GM18909 (cell line): ENCODE results near the gene ARRB1.
A peak's percentile ranks its signal among the peaks of the same experiment; 100 is the strongest.

Experiments
- ATAC-seq: cut with Tn5 transposase; IDR thresholded peaks from one replicate; pipeline ENCODE4 v1.9.1; 2021; ENCODE audit warnings: mild to moderate bottlenecking; ENCODE audit not compliant: unreplicated experiment, poor library complexity

The ARRB1 gene

DNA sequence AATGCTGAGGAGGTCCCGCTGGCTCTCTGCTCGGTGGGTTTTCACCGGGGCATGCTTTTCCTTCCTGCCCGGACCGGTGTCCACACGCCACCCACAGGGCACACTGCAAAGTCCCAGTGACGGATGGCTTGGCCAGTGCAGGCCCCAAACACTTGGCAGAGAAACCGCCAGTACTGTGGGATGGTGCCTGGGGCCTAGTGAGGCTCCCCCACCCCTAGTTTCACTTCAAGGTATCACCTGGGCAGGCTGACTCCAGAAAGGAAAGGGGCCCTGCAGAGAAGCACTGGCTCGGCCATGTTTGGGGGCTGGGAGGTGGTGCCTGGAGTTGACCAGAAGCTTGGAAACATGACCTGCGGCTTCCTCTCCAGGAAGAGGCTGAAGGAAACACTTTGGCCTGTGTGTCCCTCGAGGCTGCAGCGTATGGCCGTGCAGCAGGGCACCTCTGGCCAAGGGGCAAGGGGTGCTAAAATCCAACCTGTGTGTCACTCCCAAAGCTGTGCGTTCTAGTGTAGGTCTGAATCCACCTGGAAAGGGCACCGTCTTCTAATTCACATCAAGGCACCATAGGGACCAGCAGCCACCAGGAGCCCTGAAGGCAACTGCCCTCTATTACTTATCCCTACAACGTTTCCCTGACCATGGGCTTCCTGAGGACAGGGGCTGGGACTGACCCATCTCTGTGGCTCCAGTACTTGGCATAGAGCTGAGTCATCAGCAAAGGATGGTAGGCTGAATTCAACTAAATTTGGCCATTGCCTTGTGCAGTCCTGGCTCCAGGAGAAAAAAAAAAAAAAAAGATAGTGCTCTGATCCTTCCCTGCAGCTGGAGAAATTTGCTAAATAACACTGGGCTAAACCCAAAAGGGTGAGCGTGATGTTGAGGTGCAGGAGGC, 88.3 kb downstream of the ARRB1 start:
- no peak for ATAC-seq

DNA sequence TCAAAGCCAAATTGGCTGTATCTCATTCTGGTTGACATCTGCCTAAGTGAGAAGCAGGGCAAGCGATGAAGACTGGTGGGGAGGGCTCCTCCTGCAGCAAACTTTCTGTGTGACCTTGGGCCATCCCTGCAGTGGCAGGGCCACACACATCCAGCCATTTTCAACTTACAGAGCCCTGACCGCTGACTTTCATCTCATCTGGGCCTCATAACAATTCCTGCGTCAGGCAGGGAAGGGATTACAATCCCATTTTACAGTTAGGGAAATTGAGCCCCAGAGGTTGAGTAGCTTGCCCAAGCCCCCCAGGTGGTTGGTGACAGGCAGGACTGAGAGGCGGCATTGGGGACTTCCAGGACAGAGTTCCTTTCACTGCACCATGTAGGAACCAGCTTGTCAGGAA, 89.0 kb downstream of the ARRB1 start:
- ATAC-seq: no peak

DNA sequence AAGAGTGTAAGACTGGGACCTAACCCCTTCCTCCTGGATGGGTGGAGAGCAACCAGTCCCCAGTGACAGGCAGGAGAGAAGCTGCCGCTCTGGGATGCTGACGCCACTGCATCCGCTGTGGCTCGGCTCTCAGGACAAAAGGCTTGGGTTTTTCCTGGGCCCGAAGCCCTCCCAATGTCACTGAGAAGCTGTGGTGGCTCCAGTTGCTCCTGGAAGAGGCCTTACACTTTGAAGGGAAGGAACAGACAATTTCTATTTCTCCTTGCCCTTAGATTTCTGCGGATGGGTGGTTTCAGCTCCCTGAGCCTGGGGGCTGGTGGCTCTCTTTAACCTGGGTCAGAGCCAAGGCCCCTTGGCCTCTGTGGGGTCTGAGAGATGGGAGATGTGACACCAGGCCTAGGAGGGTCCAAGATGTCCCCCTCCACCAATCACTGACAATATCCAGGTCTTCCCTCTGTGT, 89.5 kb downstream of the ARRB1 start:
- no peak for ATAC-seq

DNA sequence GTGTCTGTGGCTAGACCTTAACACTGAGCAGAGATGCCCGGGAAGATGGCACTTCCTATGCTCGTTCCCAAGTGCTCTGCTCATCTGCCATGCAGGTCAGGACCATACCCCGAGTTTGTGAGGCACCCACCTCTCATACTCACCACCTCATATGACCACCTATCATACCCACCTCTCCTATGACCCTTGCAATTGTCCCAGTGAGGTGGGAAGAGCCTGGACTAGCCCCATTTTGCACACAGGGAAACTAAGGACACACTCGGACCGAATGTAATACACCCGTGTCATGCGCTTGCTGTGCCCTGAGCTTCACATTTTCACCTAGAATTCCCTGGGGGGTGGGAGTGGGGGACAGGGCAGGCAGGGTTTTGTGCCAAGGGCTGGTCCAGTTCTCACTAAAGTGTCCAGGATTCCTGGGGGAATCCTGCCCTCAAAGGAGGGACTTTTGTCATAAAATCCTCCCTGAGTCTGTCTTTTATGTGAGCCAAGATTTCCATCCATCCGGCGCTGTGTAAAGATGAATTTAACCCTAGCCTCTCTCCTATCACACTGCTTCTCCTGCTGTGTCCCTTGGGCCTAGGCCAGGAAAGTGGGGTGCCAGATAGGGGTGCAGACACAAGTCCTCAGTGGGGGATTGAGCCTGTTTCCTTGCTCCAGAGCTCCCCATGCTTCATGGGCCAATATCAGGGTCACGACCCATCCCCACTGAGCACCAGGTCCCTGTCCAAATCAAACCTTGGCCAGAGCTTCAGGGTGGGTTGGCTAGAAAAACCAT, 90.9 kb downstream of the ARRB1 start:
- ATAC-seq: no peak

DNA sequence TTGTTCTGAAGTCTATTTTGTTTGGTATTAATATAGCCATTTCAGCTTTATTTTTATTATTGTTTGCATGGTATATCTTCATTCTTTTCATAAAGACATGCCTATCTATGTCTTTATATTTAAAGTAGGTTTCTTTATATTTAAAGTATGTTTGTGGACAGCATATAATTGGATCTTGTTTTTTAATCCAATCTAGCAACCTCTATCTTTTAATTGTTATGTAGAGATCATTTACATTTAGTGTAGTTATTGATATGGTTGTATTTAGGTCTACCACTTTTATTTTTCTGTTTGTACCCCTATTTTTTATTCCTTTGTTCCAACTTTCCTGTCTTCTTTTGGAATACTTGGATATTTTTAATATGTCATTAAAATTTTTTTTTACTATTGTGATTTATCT, 97.1 kb downstream of the ARRB1 start:
- ATAC-seq: no peak

DNA sequence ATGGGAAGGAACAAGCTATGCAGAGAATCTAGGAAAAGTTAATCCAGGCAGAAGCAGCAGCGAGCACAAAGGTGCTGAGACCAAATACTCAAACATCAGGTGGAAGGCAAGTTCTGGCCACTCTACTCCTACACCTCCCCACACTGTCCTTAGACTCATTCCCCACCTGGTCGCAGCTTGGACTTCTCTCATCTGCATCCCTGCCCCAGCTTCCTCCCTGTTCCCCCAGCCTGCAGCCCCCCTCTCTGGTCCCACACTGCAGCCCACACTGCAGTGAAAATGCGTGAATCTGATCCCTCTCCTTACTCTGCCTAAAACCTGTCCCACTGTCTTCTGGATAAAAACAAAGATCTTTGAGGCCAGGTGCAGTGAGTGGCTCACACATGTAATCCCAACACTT, 101.8 kb downstream of the ARRB1 start:
- no peak for ATAC-seq

DNA sequence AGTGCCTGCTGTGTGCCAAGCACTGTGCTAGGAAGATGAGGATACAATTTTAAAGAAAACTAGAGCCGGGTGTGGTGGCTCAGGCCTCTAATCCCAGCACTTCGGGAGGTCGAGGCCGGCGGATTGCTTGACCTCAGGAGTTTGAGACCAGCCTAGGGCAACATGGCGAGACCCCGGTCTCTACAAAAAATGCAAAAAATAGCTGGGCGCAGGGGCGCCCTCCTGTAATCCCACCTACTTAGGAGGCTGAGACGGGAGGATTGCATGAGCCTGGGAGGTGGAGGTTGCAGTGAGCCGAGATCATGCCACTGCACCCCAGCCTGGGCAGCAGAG, 102.6 kb downstream of the ARRB1 start:
- no peak for ATAC-seq

DNA sequence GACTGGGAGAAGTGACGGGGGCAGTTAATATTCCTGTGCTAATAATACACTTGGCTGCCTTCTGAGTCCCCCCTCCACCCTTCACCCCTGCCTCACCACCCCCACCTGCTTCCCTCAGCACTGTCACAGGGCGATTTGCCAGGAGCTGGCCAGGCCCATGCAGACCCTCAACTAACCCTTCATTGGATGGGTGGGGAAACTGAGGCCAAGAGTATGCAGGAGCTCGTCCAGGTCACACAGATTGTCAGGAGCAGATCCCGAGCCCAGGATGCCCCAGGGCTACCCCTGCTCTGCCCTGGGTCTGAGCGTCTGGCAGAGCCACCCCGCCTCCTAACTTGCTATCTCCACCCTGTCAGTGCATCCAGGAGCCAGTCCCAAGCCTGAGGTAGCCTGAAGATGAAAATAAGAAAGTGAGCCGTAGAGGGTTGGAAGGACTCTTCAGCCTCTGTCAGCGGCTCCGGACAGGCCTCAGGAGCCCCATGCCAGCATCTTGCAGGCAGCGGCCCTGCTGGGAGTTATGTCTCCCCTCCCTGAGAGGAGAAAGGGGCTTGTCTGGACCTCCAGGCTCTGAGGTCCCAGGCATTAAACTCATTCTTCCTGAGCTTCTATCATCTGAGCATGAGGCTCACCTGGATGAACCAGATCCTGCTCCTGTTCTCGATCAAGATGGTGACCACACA, 104.7 kb downstream of the ARRB1 start:
- no peak for ATAC-seq

DNA sequence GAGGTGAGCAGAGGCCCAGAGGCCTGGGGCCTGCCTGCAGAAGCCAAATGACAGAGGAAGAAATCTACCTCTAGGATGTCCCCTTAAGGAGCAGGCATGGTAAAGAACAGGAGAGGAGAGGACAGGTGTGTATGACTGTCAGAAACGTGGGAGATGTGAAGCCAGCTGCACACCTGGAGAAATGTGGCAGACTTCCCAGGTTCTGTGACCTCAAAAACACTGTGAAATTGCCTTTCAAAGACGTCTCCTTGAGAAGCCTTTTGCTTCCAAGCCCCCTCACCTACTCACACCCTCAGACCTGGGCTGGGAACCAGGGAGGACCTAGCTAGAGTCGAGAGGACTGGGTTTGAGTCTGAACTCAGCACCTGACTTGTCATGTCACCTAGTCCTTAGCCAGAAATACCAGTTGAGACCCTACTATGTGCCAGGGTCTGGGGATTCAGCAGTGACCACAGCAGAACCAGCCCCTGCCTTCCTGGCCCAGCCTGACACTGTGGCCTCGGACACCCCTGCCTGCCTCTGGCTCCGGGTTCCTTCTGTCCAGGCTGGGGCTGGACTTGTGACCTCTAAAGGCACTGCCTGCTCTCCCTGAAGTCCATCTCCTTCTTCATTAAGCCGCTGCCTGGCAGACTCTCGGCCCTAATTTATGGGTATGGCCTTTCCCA, 105.3 kb downstream of the ARRB1 start:
- ATAC-seq: no peak

DNA sequence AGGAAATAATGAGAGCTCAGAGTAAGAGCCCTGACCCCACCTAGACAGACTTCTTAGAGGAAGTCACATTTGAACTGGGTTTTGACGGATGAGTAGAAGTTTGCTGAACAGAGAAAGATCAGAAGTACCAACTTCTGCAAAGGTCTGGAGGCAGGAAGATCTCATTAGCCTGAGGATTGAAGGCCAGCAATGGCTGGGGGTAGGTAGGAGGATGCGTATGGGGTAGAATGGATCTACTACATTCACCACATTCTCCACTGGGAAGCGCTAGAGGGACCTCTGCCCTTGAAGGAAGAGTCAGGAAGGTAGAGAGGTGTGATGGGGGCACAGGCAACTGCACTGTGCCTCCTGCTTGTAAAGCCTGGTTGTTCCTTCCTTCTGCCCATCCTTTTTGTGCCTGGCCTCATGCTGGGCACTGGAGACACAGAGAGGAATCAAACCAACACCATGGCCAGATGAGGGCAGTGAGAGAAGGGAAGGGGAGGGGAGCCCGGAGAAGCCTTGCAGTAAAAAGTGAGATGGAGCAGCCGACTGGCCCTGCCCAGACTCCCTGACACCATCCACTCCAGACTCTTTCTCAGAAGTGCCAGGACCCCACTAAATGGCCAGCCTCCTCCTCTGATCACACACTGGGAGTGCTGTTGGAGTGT, 106.0 kb downstream of the ARRB1 start:
- no peak for ATAC-seq

DNA sequence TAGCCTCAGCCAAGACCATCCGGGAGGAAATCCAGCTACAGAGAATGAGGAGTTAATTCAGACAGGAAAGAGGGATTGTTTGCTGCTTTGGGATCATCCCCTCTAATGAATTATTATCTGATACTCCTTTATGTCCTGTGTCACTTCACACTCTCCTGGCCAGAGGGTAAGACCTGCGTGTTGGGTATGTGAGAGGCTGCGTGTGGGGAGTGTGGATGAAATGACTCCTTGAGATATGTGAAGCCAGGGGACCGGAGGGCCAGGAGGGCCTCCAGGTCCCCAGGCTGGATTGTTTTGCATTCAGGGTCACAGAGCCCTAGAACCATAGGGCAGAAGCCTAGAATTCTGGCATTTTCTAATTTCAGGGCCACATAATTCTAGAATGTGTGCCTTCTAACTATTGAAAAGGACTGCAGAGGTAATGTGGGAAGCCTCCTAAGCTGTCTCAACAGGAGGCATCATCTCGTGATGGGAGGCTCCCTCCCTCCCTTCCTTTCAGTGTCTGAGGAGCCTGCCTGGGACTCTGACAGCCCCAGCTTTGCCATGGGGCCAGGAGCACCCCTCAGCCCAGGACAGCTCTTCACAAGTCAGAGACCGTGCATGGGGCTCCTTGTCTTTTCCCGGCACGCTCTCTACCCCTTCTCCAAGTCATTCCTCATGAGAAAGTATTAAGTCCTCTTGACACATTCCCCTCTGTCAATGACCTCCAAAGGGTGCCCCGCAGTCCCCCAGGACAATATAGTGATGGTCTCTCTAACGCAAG, 107.2 kb downstream of the ARRB1 start:
- no peak for ATAC-seq

DNA sequence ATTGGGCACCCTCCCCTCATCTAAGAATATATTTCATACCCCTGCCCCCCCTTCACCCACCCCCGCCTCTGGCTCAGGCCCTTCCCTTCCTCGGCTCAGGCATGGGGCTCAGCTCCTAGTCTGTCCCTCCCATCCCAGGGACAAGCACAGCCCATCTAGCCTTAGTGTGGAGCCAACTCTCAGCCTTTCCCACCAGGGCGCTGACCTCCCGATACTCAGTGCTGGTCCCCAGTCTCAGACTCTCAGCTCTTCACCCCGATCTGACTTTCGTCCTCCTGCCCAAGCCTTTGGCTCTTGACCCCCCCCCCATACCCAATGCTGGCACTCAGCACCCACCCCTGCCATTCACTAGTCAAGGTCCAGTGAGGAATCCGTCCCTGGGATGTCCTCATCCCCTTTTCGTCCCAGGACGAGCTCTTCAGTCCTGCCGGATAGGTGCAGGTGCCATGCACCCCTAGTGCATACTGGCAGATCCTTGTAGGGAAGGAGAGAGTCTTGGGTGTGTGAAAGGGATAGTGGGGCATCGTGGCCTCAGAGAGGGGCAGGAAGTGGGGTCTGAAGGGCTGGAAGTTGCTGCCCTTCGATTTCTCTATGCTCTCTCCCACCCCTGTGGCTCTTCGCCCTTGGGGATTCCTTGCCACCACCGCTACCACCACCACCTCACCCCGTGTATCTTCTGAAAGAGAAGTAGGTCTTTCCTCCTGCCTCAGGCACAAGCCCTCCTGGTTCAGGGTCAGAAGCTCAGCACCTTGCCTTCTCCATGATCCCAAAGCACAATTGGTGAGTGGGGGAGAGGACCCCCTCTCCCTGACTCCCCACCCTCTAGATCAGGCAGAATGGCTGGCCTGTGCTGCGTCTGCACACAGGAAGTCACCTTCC, 108.5 kb downstream of the ARRB1 start:
- ATAC-seq: no peak

DNA sequence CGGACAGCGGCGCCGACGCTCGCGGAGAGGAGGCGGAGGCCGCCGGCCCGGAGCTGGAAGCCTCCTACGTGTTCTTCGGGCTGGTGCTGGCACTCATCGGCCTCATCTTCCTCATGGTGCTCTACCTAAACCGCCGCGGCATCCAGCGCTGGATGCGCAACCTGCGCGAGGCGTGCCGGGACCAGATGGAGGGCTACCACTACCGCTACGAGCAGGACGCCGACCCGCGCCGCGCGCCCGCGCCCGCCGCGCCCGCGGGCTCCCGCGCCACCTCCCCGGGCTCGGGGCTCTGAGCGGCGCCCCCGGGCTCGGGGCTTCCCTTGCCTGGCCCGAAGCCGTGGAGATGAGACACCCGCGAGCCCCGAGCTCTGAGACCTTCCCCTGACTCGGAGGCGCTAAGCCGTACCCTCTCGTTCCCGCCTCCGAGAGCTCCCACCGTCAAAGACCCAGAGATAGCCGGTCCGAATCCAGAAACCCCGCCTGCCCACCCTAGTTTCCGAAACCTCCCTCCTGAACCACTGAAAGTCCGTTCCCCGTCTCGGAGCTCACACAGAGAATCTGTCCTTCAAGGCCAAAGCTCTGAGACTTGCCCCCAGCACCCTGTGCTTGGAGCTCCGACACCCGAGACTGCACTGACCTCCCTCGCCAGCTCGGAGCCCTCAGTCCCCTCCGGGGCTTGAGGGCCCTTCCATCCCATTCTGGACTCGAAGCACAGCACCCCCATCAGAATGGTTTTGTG, 109.4 kb downstream of the ARRB1 start:
- ATAC-seq: peak; percentile 16

DNA sequence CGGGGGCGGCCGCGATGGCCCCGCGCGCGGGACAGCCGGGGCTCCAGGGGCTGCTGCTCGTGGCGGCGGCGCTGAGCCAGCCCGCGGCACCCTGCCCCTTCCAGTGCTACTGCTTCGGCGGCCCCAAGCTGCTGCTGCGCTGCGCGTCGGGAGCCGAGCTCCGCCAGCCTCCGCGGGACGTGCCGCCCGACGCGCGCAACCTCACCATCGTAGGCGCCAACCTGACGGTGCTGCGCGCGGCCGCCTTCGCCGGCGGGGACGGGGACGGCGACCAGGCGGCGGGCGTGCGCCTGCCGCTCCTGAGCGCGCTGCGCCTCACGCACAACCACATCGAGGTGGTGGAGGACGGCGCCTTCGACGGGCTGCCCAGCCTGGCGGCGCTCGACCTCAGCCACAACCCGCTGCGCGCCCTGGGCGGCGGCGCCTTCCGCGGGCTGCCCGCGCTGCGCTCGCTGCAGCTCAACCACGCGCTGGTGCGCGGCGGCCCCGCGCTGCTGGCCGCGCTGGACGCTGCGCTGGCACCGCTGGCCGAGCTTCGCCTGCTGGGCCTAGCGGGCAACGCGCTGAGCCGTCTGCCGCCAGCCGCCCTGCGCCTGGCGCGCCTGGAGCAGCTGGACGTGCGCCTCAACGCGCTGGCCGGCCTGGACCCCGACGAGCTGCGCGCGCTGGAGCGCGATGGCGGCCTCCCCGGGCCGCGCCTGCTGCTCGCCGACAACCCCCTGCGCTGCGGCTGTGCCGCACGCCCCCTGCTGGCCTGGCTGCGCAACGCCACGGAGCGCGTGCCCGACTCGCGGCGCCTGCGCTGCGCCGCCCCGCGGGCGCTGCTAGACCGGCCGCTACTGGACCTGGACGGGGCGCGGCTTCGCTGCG, 110.2 kb downstream of the ARRB1 start:
- peak; percentile 84 for ATAC-seq

DNA sequence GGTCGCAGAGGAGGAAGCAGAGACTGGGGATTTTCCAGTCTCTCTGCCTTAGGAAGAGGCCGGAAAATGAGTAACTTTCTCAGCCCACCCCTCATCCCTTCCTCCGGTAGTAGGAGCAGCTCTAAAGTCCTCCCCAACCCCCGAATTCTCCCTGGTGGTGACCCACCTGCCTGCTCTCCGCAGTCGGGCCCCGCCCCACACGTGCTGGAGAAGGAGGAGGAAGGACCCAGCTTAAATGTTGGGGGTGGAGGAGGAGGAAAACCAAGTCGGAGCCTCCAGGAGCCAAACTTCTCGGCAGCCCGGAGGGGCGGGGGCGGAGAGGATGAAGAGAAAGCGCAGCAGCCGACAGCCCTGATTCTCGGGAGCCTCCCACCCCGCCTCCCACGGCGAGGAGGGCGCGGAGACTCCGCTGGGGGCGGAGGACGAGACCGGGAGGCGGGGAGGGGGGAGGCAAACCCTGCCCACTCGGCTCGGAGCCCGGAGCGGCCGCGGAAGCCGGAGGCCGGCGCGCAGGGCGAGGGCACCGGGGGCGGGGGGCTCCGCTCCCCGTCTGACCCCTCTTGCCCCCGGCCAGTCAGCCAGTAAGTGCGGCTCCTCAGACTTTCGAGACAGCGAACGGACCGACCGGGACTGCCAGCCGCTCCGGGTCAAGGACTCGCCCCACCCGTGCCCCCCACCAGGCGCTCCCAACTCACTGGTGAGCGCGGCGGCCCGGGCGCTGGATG, 111.0 kb downstream of the ARRB1 start, which contains the start of gene TPBGL:
Gene TPBGL, plus strand, starts transcription at position 464 of the 725 bp plus-strand sequence. CDS start 276 bp downstream, outside the sequence.
- no peak for ATAC-seq
